ENCODE results near the gene C11orf16.
"Not testable (repeated sequence)": the region's sequence is repeated elsewhere in the genome, so short reads cannot be mapped to it uniquely, and the experiment has no call there.

C11orf16 gene

GRCh38 chr11:8935789-8936188 is 3.0 kb upstream of the C11orf16 start:
- WGBS, 2 experiments: 93 to 100% methylated on average over 2 of the region's 2 CpGs
- not testable (repeated sequence) for H3K9me3 ChIP-seq (ENCODE audit: control insufficient read depth, low read length); H3K36me3 ChIP-seq (ENCODE audit: control insufficient read depth, insufficient read depth, low read length); H3K27ac ChIP-seq (ENCODE audit: insufficient read depth, low read depth, low read length, poor library complexity, severe bottlenecking); H3K27me3 ChIP-seq (ENCODE audit: control insufficient read depth, insufficient read depth, low read length, poor library complexity, severe bottlenecking); H3K4me3 ChIP-seq (ENCODE audit: insufficient read depth, low read depth, low read length)
- peaks cover 15% of the 10 kb centered on the region for H3K4me1 ChIP-seq (ENCODE audit: control insufficient read depth, insufficient read depth, low read length)

- WGBS, 2 experiments: 58 to 62% methylated on average over 14 of the region's 14 CpGs
- H3K9me3 ChIP-seq (ENCODE audit: control insufficient read depth, low read length): no peaks in the 10 kb centered on the region
- H3K4me1 ChIP-seq (ENCODE audit: control insufficient read depth, insufficient read depth, low read length): peaks cover 15% of the 10 kb centered on the region
- no peak overlapping the region for H3K27ac ChIP-seq (ENCODE audit: insufficient read depth, low read depth, low read length, poor library complexity, severe bottlenecking)
- no peak overlapping the region for H3K4me3 ChIP-seq (ENCODE audit: insufficient read depth, low read depth, low read length)
- no peaks in the 10 kb centered on the region for H3K27me3 ChIP-seq (ENCODE audit: control insufficient read depth, insufficient read depth, low read length, poor library complexity, severe bottlenecking)
- no peaks in the 10 kb centered on the region for H3K36me3 ChIP-seq (ENCODE audit: control insufficient read depth, insufficient read depth, low read length)
Measured at GRCh38 chr11:8934742-8935488, 2.2 kb upstream of the C11orf16 start.

- Histone ChIP-seq H3K27me3 (ENCODE audit: control insufficient read depth, insufficient read depth, low read length, poor library complexity, severe bottlenecking) (no peaks in the 10 kb centered on the region), H3K9me3 (ENCODE audit: control insufficient read depth, low read length) (no peaks in the 10 kb centered on the region), H3K4me1 (ENCODE audit: control insufficient read depth, insufficient read depth, low read length) (peaks cover 15% of the 10 kb centered on the region), H3K36me3 (ENCODE audit: control insufficient read depth, insufficient read depth, low read length) (no peaks in the 10 kb centered on the region), H3K4me3 (ENCODE audit: insufficient read depth, low read depth, low read length) (no peak overlapping the region), H3K27ac (ENCODE audit: insufficient read depth, low read depth, low read length, poor library complexity, severe bottlenecking) (no peak overlapping the region)
- 89 to 91% methylated on average over 6 of the region's 6 CpGs for WGBS, 2 experiments
Measured at GRCh38 chr11:8933931-8934330, 1.2 kb upstream of the C11orf16 start.

- Histone ChIP-seq H3K36me3 (ENCODE audit: control insufficient read depth, insufficient read depth, low read length) (no peaks in the 10 kb centered on the region), H3K4me1 (ENCODE audit: control insufficient read depth, insufficient read depth, low read length) (peaks cover 15% of the 10 kb centered on the region), H3K9me3 (ENCODE audit: control insufficient read depth, low read length) (no peaks in the 10 kb centered on the region), H3K4me3 (ENCODE audit: insufficient read depth, low read depth, low read length) (no peak overlapping the region), H3K27me3 (ENCODE audit: control insufficient read depth, insufficient read depth, low read length, poor library complexity, severe bottlenecking) (no peaks in the 10 kb centered on the region), H3K27ac (ENCODE audit: insufficient read depth, low read depth, low read length, poor library complexity, severe bottlenecking) (no peak overlapping the region)
- 89 to 91% methylated on average over 12 of the region's 12 CpGs for WGBS, 2 experiments
Measured at GRCh38 chr11:8930456-8931175, 2.1 kb downstream of the C11orf16 start.

GRCh38 chr11:8928981-8929615 is 3.6 kb downstream of the C11orf16 start:
- Histone ChIP-seq H3K4me3 (ENCODE audit: insufficient read depth, low read depth, low read length) (no peak overlapping the region), H3K36me3 (ENCODE audit: control insufficient read depth, insufficient read depth, low read length) (no peaks in the 10 kb centered on the region), H3K27ac (ENCODE audit: insufficient read depth, low read depth, low read length, poor library complexity, severe bottlenecking) (no peak overlapping the region), H3K27me3 (ENCODE audit: control insufficient read depth, insufficient read depth, low read length, poor library complexity, severe bottlenecking) (no peaks in the 10 kb centered on the region), H3K4me1 (ENCODE audit: control insufficient read depth, insufficient read depth, low read length) (peaks cover 7% of the 10 kb centered on the region), H3K9me3 (ENCODE audit: control insufficient read depth, low read length) (no peaks in the 10 kb centered on the region)
- WGBS, 2 experiments: 94 to 95% methylated on average over 9 of the region's 9 CpGs

- Histone ChIP-seq H3K4me1 (ENCODE audit: control insufficient read depth, insufficient read depth, low read length) (peaks cover 7% of the 10 kb centered on the region), H3K27me3 (ENCODE audit: control insufficient read depth, insufficient read depth, low read length, poor library complexity, severe bottlenecking) (no peaks in the 10 kb centered on the region), H3K27ac (ENCODE audit: insufficient read depth, low read depth, low read length, poor library complexity, severe bottlenecking) (no peak overlapping the region), H3K4me3 (ENCODE audit: insufficient read depth, low read depth, low read length) (no peak overlapping the region), H3K9me3 (ENCODE audit: control insufficient read depth, low read length) (no peaks in the 10 kb centered on the region), H3K36me3 (ENCODE audit: control insufficient read depth, insufficient read depth, low read length) (no peaks in the 10 kb centered on the region)
- 92% methylated on average over 4 of the region's 4 CpGs for WGBS, 2 experiments
Measured at GRCh38 chr11:8928205-8928604, 4.5 kb downstream of the C11orf16 start.

- no peak overlapping the region for H3K27ac ChIP-seq (ENCODE audit: insufficient read depth, low read depth, low read length, poor library complexity, severe bottlenecking)
- no peaks in the 10 kb centered on the region for H3K27me3 ChIP-seq (ENCODE audit: control insufficient read depth, insufficient read depth, low read length, poor library complexity, severe bottlenecking)
- 94% methylated on average over 5 of the region's 5 CpGs for whole genome bisulfite sequencing, 2 experiments
- no peak overlapping the region for H3K4me3 ChIP-seq (ENCODE audit: insufficient read depth, low read depth, low read length)
- H3K9me3 ChIP-seq (ENCODE audit: control insufficient read depth, low read length): no peaks in the 10 kb centered on the region
- H3K4me1 ChIP-seq (ENCODE audit: control insufficient read depth, insufficient read depth, low read length): no peaks in the 10 kb centered on the region
- H3K36me3 ChIP-seq (ENCODE audit: control insufficient read depth, insufficient read depth, low read length): peaks cover 3% of the 10 kb centered on the region
Measured at GRCh38 chr11:8927233-8927632, 5.5 kb downstream of the C11orf16 start.

GRCh38 chr11:8926236-8926635 is 6.5 kb downstream of the C11orf16 start:
- Histone ChIP-seq H3K27ac (ENCODE audit: insufficient read depth, low read depth, low read length, poor library complexity, severe bottlenecking) (no peak overlapping the region), H3K4me3 (ENCODE audit: insufficient read depth, low read depth, low read length) (no peak overlapping the region), H3K36me3 (ENCODE audit: control insufficient read depth, insufficient read depth, low read length) (peaks cover 5% of the 10 kb centered on the region), H3K9me3 (ENCODE audit: control insufficient read depth, low read length) (no peaks in the 10 kb centered on the region), H3K4me1 (ENCODE audit: control insufficient read depth, insufficient read depth, low read length) (no peaks in the 10 kb centered on the region), H3K27me3 (ENCODE audit: control insufficient read depth, insufficient read depth, low read length, poor library complexity, severe bottlenecking) (no peaks in the 10 kb centered on the region)
- 89 to 94% methylated on average over 5 of the region's 5 CpGs for WGBS, 2 experiments

GRCh38 chr11:8925711-8926110 is 7.0 kb downstream of the C11orf16 start:
- Histone ChIP-seq H3K9me3 (ENCODE audit: control insufficient read depth, low read length) (no peaks in the 10 kb centered on the region), H3K4me1 (ENCODE audit: control insufficient read depth, insufficient read depth, low read length) (no peaks in the 10 kb centered on the region), H3K4me3 (ENCODE audit: insufficient read depth, low read depth, low read length) (no peak overlapping the region), H3K27me3 (ENCODE audit: control insufficient read depth, insufficient read depth, low read length, poor library complexity, severe bottlenecking) (no peaks in the 10 kb centered on the region), H3K27ac (ENCODE audit: insufficient read depth, low read depth, low read length, poor library complexity, severe bottlenecking) (no peak overlapping the region), H3K36me3 (ENCODE audit: control insufficient read depth, insufficient read depth, low read length) (peaks cover 10% of the 10 kb centered on the region)
- WGBS, 2 experiments: 91 to 96% methylated on average over 5 of the region's 5 CpGs

GRCh38 chr11:8922691-8923090 is 10.1 kb downstream of the C11orf16 start:
- H3K4me1 ChIP-seq (ENCODE audit: control insufficient read depth, insufficient read depth, low read length): no peaks in the 10 kb centered on the region
- peaks cover 32% of the 10 kb centered on the region for H3K36me3 ChIP-seq (ENCODE audit: control insufficient read depth, insufficient read depth, low read length)
- H3K27ac ChIP-seq (ENCODE audit: insufficient read depth, low read depth, low read length, poor library complexity, severe bottlenecking): no peak overlapping the region
- no peaks in the 10 kb centered on the region for H3K27me3 ChIP-seq (ENCODE audit: control insufficient read depth, insufficient read depth, low read length, poor library complexity, severe bottlenecking)
- no peaks in the 10 kb centered on the region for H3K9me3 ChIP-seq (ENCODE audit: control insufficient read depth, low read length)
- no peak overlapping the region for H3K4me3 ChIP-seq (ENCODE audit: insufficient read depth, low read depth, low read length)
- 93 to 94% methylated on average over 4 to 5 of the region's 5 CpGs for WGBS, 2 experiments

Measured in ectodermal cell (in vitro differentiated cells).